GM12875 (cell line): ENCODE data around the gene PXK.

Experiments used
- H3K4me3 ChIP-seq: one replicate; pipeline ENCODE4 v1.5.1; 2011; ENCODE audit warnings: low read depth, low read length, control low read depth
- TF ChIP-seq, protein P1 (sequence below): IDR thresholded peaks from 2 replicates; pipeline ENCODE4 v1.5.1; 2011; ENCODE audit warnings: low read depth, mild to moderate bottlenecking, control low read depth, inconsistent platforms, low read length, moderate library complexity, borderline replicate concordance; ENCODE audit not compliant: insufficient read depth

The PXK gene

DNA sequence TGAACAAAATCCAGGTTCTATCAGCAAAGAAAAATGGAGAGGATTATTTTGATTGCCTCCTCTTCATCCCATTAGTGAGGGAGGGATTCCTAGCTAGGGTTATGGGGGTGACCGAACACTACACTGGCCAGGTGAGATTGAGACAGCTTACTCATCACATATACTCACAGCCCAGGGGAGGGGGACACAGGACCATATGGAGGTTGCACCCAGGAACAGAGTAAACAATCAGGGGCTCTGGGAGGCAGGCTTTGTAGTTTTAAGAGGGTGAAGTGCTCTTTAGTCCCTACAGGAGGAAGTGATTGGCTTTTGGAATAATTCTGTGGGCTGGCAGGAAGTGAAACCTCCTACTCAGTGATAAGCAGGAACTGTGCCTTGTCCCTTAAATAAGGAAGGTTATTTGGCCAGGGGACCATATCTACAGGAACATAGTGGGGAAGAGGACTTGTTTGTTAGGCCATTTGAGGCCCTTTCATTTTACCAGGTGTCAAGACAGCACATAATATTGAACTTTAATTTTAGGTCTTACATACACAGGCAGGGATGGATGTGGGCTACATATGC, 141.7 kb downstream of the PXK start:
- no peak overlapping the region for H3K4me3 ChIP-seq
- TF ChIP-seq, protein P1, sequence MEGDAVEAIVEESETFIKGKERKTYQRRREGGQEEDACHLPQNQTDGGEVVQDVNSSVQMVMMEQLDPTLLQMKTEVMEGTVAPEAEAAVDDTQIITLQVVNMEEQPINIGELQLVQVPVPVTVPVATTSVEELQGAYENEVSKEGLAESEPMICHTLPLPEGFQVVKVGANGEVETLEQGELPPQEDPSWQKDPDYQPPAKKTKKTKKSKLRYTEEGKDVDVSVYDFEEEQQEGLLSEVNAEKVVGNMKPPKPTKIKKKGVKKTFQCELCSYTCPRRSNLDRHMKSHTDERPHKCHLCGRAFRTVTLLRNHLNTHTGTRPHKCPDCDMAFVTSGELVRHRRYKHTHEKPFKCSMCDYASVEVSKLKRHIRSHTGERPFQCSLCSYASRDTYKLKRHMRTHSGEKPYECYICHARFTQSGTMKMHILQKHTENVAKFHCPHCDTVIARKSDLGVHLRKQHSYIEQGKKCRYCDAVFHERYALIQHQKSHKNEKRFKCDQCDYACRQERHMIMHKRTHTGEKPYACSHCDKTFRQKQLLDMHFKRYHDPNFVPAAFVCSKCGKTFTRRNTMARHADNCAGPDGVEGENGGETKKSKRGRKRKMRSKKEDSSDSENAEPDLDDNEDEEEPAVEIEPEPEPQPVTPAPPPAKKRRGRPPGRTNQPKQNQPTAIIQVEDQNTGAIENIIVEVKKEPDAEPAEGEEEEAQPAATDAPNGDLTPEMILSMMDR: no peak

- no peak overlapping the region for H3K4me3 ChIP-seq
- TF ChIP-seq, protein P1: no peak
Observed at GRCh38 chr3:58474967-58475578, 142.4 kb downstream of the PXK start.
